ENCODE data around the gene CD3G. TPM values are rescaled to one million over a fixed set of nuclear protein-coding genes. Genes with fewer than 3 reads are reported as not detected.

CD3G gene
- total and polyA plus RNA-seq, 2 of the 4 experiments (the other 2 are of a cell fraction) = not detected

DNA sequence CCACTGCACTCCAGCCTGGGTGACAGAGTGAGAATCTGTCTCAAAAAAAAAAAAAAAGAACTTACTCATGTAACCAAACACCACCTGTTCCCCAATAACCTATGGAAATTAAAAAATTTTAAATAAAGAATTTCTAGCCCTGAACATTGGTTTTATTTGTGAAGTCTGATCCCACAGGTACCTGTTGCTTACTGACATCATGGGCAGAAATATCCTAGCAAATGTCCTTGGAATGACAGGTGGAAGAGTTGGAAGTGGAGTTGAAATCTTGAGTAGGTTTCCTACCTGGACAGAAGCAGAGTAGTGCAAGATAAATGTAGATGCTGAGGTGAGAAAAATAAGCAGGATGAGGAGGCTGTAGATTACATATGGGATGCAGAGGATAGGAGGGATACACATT is 18.9 kb upstream of the CD3G start:
- no peak overlapping the region for H3K27ac ChIP-seq (ENCODE audit: insufficient read depth, low read length)
- H3K79me1 ChIP-seq (ENCODE audit: low read depth in 1 of 2, low read length in 2 of 2) = no peaks in the 10 kb centered on the region
- no peak overlapping the region for H3K4me3 ChIP-seq (ENCODE audit: insufficient read depth, low read depth, low read length)
- no peak overlapping the region for H2AK9ac ChIP-seq (replicated peaks; ENCODE audit: low read depth, low read length, poor library complexity)
- no peak overlapping the region for H3K4me2 ChIP-seq (ENCODE audit: low read depth, low read length)
- H2BK5ac ChIP-seq (ENCODE audit: low read depth, low read length, poor library complexity, severe bottlenecking) = no peak overlapping the region
- no peak overlapping the region for H3K9ac ChIP-seq (ENCODE audit: low read depth, low read length)
- H2AK5ac ChIP-seq (ENCODE audit: low read depth, low read length) = no peak overlapping the region
- no peak overlapping the region for H2AFZ ChIP-seq (replicated peaks; ENCODE audit: low read length, poor library complexity)
- DNase-seq (no peak), ATAC-seq (ENCODE audit: low read depth) (no peak)
- H3K4ac ChIP-seq (ENCODE audit: low read depth, low read length) = no peak overlapping the region
- no peak overlapping the region for H4K91ac ChIP-seq (ENCODE audit: insufficient read depth, low read depth, low read length)
- no peaks in the 10 kb centered on the region for H3K9me1 ChIP-seq (ENCODE audit: insufficient read depth, low read length)
- dilution Hi-C loops (cut with HindIII; ENCODE audit: low sequenced_read_pairs, unreplicated experiment) = no loop called here
- no peak overlapping the region for H3K18ac ChIP-seq (ENCODE audit: low read depth, low read length)
- no peaks in the 10 kb centered on the region; the same call in 1 of the 2 replicates for H3K27me3 ChIP-seq (ENCODE audit: control insufficient read depth, insufficient read depth, low read length)
- H4K20me1 ChIP-seq (ENCODE audit: insufficient read depth, low read length) = no peaks in the 10 kb centered on the region
- no peaks in the 10 kb centered on the region for H3K36me3 ChIP-seq (ENCODE audit: control insufficient read depth, insufficient read depth, low read length)
- no peaks in the 10 kb centered on the region for H3K4me1 ChIP-seq (ENCODE audit: control insufficient read depth, insufficient read depth, low read length)
- H2BK15ac ChIP-seq (ENCODE audit: low read depth, low read length) = no peak overlapping the region
- H3K23ac ChIP-seq (ENCODE audit: low read depth, low read length) = no peak overlapping the region
- in situ Hi-C loops (cut with MboI; ENCODE audit: low sequenced_read_pairs) = no loop called here
- CTCF ChIA-PET = no interaction called here
- no peak overlapping the region for H2BK20ac ChIP-seq (ENCODE audit: low read depth, low read length)
- POLR2A ChIA-PET (ENCODE audit: unreplicated experiment) = no interaction called here
- TF ChIP-seq FOS (IDR thresholded peaks at IDR 0.05; ENCODE audit: low read depth, low read length) = no peak
- no peak for TF ChIP-seq MAZ (IDR thresholded peaks at IDR 0.05; ENCODE audit: borderline replicate concordance, low read depth, low read length)
- TF ChIP-seq RFX5 (IDR thresholded peaks at IDR 0.05; ENCODE audit: low read depth, low read length) = no peak
- TF ChIP-seq MXI1 (IDR thresholded peaks at IDR 0.05; ENCODE audit: borderline replicate concordance, low read depth, low read length) = no peak
- no peak for TF ChIP-seq POLR2A (IDR thresholded peaks at IDR 0.05; ENCODE audit: low read depth, low read length)
- no peak for TF ChIP-seq CHD1 (IDR thresholded peaks at IDR 0.05; ENCODE audit: low read depth, low read length)
- TF ChIP-seq ELK1 (IDR thresholded peaks at IDR 0.05; ENCODE audit: borderline replicate concordance, low read depth, low read length) = no peak
- no peak for TF ChIP-seq BHLHE40 (IDR thresholded peaks at IDR 0.05; ENCODE audit: low read depth, low read length)
- no peak for TF ChIP-seq RCOR1 (IDR thresholded peaks at IDR 0.05; ENCODE audit: insufficient replicate concordance, low read length)
- TF ChIP-seq, protein P1, sequence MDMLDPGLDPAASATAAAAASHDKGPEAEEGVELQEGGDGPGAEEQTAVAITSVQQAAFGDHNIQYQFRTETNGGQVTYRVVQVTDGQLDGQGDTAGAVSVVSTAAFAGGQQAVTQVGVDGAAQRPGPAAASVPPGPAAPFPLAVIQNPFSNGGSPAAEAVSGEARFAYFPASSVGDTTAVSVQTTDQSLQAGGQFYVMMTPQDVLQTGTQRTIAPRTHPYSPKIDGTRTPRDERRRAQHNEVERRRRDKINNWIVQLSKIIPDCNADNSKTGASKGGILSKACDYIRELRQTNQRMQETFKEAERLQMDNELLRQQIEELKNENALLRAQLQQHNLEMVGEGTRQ (IDR thresholded peaks at IDR 0.05; ENCODE audit: low read depth, low read length) = no peak
- no peak overlapping the region for H2BK120ac ChIP-seq (ENCODE audit: low read depth, low read length)
- H4K5ac ChIP-seq (ENCODE audit: low read depth, low read length) = no peak overlapping the region
- intact Hi-C loops (cut with micrococcal nuclease) = no loop called here
- no peak overlapping the region for H3K14ac ChIP-seq (replicated peaks; ENCODE audit: low read depth, low read length)
- H3K9me3 ChIP-seq (ENCODE audit: control insufficient read depth, insufficient read depth, low read length) = no peaks in the 10 kb centered on the region
- no peak overlapping the region for H4K8ac ChIP-seq (ENCODE audit: low read depth in 2 of 2, low read length in 2 of 2)
- H3K56ac ChIP-seq (ENCODE audit: extremely low read depth, insufficient read depth, low read length) = no peak overlapping the region
- BruUV-seq (replicated peaks) = no TSS peak

Measured in IMR-90 (cell line).